Uterus (tissue), 4 donors: Measurements from ENCODE around the gene GCLM. TPM values are rescaled to one million over a fixed set of nuclear protein-coding genes. Genes with fewer than 3 reads are reported as not detected.
"Not testable (repeated sequence)": the region's sequence is repeated elsewhere in the genome, so short reads cannot be mapped to it uniquely, and the experiment has no call there.

Experiments
- DNase-seq, 2 donors: peaks; one replicate each; pipeline ENCODE4 v3.0.0-alpha.2; 2019 to 2020
- H3K27ac ChIP-seq, 2 donors: fragments of 200-600 bp; sonication (generic); 1 replicate in 1 of 2; 2 replicates in 1 of 2; pipeline ENCODE4 v1.5.1; 2016 to 2018
- H3K27me3 ChIP-seq, 2 donors: fragments of 200-600 bp; sonication (generic); one replicate each; pipeline ENCODE4 v1.5.1; 2018 to 2019; ENCODE audit warnings: control low read depth in 1 of 2
- H3K36me3 ChIP-seq, 2 donors: fragments of 200-600 bp; sonication (generic); one replicate each; pipeline ENCODE4 v1.5.1; 2019; ENCODE audit warnings: control low read depth in 1 of 2
- H3K4me1 ChIP-seq, 2 donors: fragments of 200-600 bp; sonication (generic); one replicate each; pipeline ENCODE4 v1.5.1; 2018 to 2019; ENCODE audit warnings: control low read depth in 1 of 2
- H3K4me3 ChIP-seq, 2 donors: fragments of 200-600 bp; sonication (generic); 1 replicate in 1 of 2; 2 replicates in 1 of 2; pipeline ENCODE4 v1.5.1; 2018 to 2019; ENCODE audit warnings: mild to moderate bottlenecking in 1 of 2
- H3K9me3 ChIP-seq, 2 donors: fragments of 200-600 bp; sonication (generic); one replicate each; pipeline ENCODE4 v1.5.1; 2019; ENCODE audit warnings: control low read depth in 1 of 2
- CTCF ChIP-seq, 4 experiments: fragments of 200-600 bp in 2 of 4; fragments of 450-650 bp in 2 of 4; sonication (generic) in 2 of 4; IDR thresholded peaks; one replicate each; pipeline ENCODE4 v1.5.1; 2016 to 2019; ENCODE audit warnings: antibody characterized with exemption in 4 of 4, mild to moderate bottlenecking in 2 of 4, moderate library complexity in 1 of 4
- POLR2A ChIP-seq, 2 donors: fragments of 450-650 bp; IDR thresholded peaks; one replicate each; pipeline ENCODE4 v1.6.1; 2016; ENCODE audit warnings: antibody characterized with exemption in 2 of 2, mild to moderate bottlenecking in 1 of 2, moderate library complexity in 1 of 2
- intact Hi-C: fragments of 100-400 bp; cut with DNase I; formaldehyde crosslinking; loops from one replicate; pipeline ENCODE4 v1.15.1; 2023; ENCODE audit warnings: low total_unique reads
- total RNA-seq, 4 donors: library from RNA; depleted of rRNA in 3 of 4; stranded (reverse); fragments of >200 nt in 3 of 4; gene quantifications; one replicate each; pipeline versions ENCODE4 v1.1.0 to v1.2.4, GENCODE V29; 2014 to 2023
- donor health status: DM: yes; HTN: yes; CAD: no.

GCLM gene
- total RNA-seq, 4 donors from 2014 or later, result 0.26 to 13.1 (median 9.2) TPM

GRCh38 chr1:93850687-93851326, 58.4 kb downstream of the GCLM start:
- intact Hi-C loops, H3K9me3 ChIP-seq, H3K36me3 ChIP-seq, H3K4me3 ChIP-seq, H3K27ac ChIP-seq, H3K27me3 ChIP-seq, H3K4me1 ChIP-seq: not testable (repeated sequence)
- peak; percentile 64 to 71 for DNase-seq
- TF ChIP-seq CTCF (IDR thresholded peaks at IDR 0.05), result peak; percentile 38 to 64 (median 60)

DNA sequence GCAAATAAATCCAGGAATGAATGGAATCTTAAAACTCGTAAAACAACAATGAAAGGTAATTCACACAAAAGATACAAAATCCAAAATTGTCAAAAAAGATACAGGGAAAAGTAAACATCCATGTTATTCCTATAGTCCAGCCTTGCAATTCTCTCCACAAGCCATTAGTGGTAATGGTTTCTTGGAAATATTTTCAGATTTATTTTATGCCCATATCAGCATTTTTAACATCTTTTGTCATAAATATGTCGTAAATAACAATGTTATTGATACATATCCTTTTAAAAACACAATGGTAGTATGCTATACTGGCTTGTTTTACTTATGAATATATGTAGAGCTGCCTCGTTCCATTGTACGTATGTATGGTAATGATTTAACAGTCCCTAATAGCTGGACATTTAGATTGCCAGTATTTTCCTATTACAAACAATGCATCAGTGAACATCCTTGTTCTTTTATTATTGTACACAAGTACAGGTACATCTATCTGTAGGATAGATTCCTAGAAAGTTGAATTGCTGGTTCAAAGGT, 60.8 kb downstream of the GCLM start:
- no peak for DNase-seq
- H3K9me3 ChIP-seq, result no peaks in the 10 kb centered on the region
- peaks cover 0 to 5% of the 10 kb centered on the region in 2 donors for H3K4me1 ChIP-seq
- TF ChIP-seq CTCF (IDR thresholded peaks at IDR 0.05) (no peak), POLR2A (IDR thresholded peaks at IDR 0.05) (no peak)
- intact Hi-C loops, result loop anchor here (5.0 to 10.0 kb wide), 2 partner anchors 224 to 401 kb away; partner anchors contain the start of gene FNBP1L
- H3K27me3 ChIP-seq, result no peaks in the 10 kb centered on the region
- H3K36me3 ChIP-seq, result no peaks in the 10 kb centered on the region
- H3K4me3 ChIP-seq, result peak overlapping the region; percentile 76 to 80
- H3K27ac ChIP-seq, result peak overlapping the region; percentile 97

GRCh38 chr1:93847811-93848288, 61.4 kb downstream of the GCLM start:
- H3K9me3 ChIP-seq, result no peaks in the 10 kb centered on the region
- H3K27me3 ChIP-seq, result no peaks in the 10 kb centered on the region
- no peaks in the 10 kb centered on the region for H3K36me3 ChIP-seq
- H3K4me1 ChIP-seq, result peaks cover 0 to 5% of the 10 kb centered on the region in 2 donors
- intact Hi-C loops, result loop anchor here (5.0 to 10.0 kb wide), 2 partner anchors 223 to 401 kb away; partner anchors contain the start of gene FNBP1L
- H3K27ac ChIP-seq, result peak overlapping the region; percentile 97
- peak; percentile 71 to 72 for DNase-seq
- peak overlapping the region; percentile 76 to 80 for H3K4me3 ChIP-seq
- TF ChIP-seq POLR2A (IDR thresholded peaks at IDR 0.05) (no peak), CTCF (IDR thresholded peaks at IDR 0.05) (no peak)

- Histone ChIP-seq H3K27ac (peak overlapping the region; percentile 97), H3K27me3 (no peaks in the 10 kb centered on the region), H3K4me3 (peak overlapping the region; percentile 76 to 80), H3K9me3 (no peaks in the 10 kb centered on the region), H3K36me3 (no peaks in the 10 kb centered on the region), H3K4me1 (peaks cover 0 to 5% of the 10 kb centered on the region in 2 donors)
- peak in 2 of 4 experiments; percentile 12 to 16 for TF ChIP-seq CTCF (IDR thresholded peaks at IDR 0.05)
- TF ChIP-seq POLR2A (IDR thresholded peaks at IDR 0.05), result peak; percentile 54 to 67
- intact Hi-C loops, result loop anchor here (5.0 to 10.0 kb wide), 2 partner anchors 222 to 400 kb away; partner anchors contain the start of gene FNBP1L
- peak; percentile 89 to 93 for DNase-seq
Measured at GRCh38 chr1:93846992-93847810, 62.0 kb downstream of the GCLM start.
